GM21717 (cell line): ENCODE results near the gene ACTL7B.
A peak's percentile ranks its signal among the peaks of the same experiment; 100 is the strongest.
"Not testable (repeated sequence)": the region's sequence is repeated elsewhere in the genome, so short reads cannot be mapped to it uniquely, and the experiment has no call there.

Experiments
- ATAC-seq: cut with Tn5 transposase; IDR thresholded peaks from one replicate; pipeline ENCODE4 v1.9.1; 2021; ENCODE audit warnings: mild to moderate bottlenecking, moderate library complexity; ENCODE audit not compliant: unreplicated experiment

Gene ACTL7B

DNA sequence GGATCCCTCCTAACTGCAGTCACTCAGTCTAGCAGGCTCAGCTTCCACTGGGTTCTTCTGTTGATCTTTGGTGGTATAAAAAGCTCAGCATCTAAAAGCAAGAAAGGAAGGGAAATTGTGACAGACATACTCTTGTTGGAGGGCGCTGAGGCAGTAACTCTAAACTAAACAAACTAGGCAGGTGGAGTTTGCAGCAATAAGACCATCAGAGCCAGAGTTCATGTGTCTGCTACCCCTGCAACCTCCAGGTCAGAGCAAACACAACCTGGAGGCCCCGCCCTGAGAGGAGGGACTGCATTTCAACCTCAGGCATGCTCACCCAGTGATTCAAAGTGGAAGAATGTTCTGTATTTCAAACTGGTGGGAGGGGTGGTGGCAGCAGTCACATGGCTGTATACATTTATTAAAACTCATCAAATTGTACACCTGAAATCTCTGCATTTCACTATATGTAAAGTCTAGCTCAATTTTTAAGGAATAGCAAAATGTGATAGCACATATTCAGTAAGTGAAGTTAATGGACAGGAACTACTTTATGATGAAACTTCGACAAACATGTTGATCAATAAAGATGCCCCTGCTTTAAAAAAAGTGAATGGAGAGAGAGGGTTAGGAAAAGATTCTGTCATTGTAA is 13.4 kb upstream of the ACTL7B start:
- no peak for ATAC-seq

DNA sequence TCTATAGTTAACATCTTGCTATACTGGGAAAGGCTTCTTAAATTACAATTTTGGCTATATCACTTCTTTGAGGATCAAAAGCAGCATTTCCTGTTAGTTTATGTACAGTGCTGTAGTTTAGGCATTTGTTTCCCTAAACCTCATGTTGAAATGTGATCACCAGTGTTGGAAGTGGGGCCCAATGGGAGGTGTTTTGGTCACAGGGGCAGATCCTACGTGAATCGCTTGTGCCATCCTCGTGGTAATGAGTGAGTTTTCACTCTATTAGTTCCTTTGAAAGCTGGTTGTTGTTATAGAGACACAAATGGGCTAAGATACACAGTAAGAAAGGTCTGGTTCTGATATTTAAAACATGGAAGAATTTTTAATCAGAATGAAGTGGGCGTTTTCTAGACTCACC is 12.0 kb upstream of the ACTL7B start:
- ATAC-seq = no peak

DNA sequence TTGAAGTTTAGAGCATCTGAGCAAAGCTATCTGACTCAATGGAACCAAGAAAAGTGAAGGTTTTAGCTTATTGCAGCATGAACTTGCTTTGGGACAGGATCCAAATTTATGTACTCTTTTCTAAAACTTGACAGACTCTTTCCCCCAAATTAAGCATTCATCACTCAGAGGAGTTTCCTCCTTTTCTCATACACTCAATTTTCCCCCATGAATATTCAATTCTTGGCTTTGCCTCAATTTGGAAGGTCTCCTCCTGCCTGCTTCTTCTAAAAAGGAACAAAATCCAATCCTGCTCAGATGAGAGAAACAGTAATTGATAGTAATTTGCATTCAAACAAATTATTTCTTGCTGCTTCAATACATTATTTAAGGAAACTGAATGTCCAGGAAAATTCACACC is 11.3 kb upstream of the ACTL7B start:
- ATAC-seq = no peak

DNA sequence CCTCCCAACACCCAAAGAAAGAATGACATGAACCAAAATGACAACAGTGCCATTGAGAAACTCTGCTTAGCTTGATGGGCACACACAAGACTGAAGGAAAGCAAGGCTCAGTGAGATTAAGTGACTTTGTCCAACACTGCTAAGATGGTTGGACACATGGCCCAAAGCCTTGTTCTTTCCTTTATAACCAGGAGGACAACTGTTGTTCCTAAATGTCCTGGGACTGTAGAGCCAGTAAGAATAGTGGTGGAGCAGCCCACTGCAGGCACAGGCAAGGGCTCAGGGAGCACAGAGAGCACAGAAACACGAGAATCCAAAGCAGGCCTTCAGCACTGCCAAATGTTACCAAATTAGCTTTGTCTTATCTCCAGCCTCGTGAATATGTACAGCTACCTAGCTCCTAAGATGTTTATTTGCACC is 10.2 kb upstream of the ACTL7B start:
- no peak for ATAC-seq

DNA sequence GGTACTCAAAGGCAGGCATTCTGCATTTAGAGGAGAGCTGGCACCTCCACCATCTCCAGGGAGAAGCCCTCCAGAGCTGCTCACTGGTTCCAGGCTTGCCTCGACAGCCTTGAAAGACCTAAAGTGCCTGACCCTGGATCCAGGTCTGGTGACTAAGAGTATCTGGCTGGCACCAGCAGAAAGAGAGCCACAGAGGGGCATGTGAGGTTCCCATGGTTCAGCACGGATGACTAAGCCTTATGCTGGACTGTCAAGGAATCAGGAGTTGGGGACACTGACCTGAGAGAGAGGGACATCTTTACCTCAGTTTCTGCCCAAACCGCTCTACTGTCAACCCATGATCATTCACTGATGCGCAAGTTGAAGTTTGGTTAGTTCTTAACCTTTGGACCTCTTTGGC is 9.3 kb upstream of the ACTL7B start:
- no peak for ATAC-seq

DNA sequence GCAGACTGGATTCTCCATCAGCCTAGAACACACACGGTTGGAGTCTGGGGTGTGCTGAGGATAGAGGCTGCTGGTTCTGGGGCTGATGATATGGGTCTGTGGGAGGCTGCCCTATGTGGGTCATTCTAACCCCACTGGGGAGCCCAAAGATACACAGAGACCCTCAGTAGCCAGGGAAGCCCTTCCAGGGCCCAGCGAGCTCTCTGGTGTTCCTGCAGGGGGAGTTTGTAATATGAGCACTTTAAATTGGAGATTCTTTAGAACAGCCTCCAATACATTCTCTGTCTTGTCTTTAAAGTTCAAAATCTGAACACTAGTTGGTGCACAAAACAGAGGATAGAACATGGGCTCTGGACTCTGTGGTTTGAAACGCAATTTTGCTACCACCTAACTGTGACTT is 8.7 kb upstream of the ACTL7B start:
- no peak for ATAC-seq

DNA sequence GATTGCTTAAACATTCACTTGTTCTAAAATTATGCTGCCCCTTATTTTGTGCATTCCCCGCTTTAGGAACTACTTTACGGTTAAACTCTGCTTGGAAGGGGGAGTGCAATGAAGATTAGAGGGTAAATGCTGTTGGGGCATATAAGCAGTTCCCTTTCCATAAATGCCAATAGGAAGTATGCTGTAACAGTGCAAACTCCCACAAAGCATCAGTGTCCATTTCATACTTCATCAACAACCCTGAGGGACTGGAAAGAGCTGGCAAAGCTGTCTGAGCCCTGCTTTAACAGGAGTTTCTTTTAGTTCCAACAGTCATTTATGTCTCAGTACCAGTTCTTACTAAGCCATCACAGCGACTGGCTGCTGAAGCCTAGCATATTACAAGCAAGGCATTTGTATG is 8.1 kb upstream of the ACTL7B start:
- no peak for ATAC-seq

DNA sequence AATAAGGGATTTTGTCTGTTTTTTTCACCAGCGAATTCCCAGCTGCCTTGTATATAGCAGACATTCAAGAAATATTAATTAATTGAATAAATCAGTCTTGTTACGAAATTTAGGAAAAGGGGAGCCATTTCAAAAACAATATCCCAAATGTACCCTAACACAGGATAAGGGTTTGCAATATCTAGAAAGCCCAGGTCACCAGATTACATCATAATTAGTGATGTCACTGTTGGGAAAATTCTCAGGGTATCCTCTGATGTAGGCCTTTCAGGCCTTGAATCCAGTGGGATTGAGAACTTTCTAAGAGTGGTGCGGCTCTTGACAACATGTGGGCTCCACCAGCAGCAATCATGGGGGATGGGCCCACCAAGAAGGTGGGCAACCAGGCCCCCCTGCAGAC is 6.2 kb upstream of the ACTL7B start, which contains the start of gene ACTL7A:
TSS of gene ACTL7A (plus strand) at position 270 of the 400 bp plus-strand sequence. CDS start at position 327, 57 bp downstream.
- no peak for ATAC-seq

DNA sequence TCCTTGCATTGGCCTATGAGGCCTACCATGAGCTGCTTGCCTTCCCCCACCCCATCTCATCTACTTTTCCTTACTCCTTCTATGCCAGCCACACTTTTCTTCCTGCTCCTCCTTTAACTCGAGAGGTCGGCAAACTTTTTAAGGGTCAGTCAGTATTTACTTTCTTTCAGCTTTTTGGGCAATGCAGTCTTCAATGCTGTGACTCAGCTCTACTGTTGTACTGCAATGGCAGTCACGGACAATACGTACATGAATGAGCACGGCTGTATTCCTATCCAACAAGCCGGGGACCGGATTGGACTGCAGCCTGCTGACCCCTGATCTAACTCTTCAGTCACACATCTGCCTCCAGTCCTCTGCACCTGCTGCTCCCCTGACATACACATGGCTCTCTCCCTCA is 5.7 kb upstream of the ACTL7B start:
- ATAC-seq = no peak

DNA sequence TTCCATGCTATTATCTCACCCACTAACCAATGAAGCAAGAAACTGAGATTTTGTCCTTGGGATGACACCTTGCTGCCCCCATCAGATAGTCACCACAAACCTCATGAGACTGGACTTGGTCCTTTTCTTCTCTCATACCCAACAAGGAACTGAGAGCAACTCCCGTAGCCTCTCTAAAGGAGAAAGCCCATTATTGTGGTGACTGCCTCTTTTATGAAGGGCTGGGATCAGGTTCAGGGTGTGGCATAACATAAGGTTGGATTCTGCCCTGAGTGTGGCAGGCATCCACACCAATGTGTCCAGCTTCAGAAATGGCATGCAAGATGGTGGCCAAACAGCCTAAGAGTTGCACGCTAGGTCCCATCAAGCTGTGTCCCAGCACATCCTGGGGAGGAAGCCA is 5.0 kb upstream of the ACTL7B start:
- ATAC-seq = no peak

DNA sequence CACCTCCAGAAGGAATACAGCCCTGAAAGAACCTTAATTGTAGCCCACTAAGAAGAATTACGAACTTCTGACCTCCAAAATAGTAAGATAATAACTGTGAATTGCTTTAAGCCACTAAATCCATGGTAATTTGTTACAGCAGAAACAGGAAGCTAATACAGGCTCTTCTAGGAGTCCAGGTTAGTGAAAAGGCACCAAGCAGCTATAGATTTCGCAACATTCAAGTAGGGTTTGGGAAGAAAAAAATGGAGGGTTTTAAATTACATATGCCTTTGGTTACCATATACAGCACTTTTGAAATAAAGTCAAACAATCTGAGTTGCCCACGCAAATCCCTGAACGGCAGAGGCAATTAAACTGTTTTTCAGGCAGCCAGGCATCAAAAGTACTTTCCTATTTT is 4.6 kb upstream of the ACTL7B start:
- no peak for ATAC-seq

DNA sequence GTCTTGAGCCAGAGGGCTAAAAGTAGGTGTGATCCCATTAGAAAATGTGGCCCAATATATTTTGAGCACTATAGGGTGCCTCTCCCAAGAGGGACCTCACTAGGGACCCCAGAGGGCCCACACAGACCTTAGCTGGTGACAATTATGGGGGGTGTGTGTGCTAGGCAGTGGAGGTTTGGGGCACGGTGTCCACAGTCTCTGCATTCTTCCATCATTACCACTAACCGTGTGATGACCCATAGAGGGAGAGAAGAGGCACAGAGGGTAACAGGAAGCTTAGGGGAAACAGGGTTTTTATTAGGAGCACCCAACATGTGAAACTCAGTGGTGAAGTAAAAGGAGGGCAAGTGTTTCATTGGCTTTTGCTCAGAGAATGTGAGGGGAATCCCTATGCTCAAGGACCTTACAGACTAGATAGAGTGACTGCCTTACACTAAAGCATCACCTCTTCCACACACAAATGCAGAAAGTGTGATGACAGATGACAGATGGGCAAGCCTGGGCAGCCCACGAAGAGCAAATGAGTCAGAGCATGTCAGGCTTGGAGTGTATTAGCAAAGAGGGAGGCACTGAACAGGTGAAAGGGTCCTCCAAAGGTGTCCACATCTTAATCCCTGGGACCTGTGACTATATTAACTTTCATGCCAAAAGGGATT is 3.8 kb upstream of the ACTL7B start:
- peak; percentile 76 for ATAC-seq

DNA sequence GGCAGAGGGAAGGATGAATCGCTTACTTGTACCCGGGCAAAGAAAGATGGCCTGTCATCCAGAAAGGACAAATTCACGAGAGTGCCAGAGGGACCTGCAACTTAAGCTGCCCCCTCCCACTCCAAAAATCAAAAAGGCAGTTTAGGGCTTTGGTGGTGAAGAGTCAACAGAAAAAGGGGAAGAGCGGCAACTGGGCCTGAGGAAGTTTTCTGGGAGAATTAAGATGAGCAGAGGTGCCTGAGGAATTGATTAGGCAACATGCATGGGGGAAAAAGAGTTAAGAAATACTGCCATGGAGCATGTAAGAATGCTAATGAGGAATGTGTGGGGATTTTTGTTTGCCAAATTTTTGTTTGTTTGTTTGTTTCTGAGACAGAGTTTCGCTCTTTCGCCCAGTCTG is 1.8 kb upstream of the ACTL7B start:
- no peak for ATAC-seq

DNA sequence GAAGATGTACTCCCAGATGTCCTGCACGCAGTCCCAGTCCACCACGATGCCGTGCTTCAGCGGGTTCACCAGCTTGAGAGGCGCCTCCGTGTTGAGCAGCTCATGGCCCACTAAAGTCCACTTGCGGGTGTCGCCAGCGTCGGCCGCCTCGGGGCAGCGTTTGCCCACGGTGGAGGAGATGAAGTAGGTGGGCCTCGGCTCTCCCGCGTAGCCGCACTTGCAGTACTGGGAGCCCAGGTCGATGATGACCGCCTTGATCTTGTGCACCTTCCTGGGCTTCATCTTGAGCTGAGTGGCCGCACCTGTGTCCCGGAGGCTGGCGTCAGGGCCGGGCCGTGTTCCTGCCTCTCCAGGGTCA is 278 bp downstream of the ACTL7B start:
- ATAC-seq = no peak

DNA sequence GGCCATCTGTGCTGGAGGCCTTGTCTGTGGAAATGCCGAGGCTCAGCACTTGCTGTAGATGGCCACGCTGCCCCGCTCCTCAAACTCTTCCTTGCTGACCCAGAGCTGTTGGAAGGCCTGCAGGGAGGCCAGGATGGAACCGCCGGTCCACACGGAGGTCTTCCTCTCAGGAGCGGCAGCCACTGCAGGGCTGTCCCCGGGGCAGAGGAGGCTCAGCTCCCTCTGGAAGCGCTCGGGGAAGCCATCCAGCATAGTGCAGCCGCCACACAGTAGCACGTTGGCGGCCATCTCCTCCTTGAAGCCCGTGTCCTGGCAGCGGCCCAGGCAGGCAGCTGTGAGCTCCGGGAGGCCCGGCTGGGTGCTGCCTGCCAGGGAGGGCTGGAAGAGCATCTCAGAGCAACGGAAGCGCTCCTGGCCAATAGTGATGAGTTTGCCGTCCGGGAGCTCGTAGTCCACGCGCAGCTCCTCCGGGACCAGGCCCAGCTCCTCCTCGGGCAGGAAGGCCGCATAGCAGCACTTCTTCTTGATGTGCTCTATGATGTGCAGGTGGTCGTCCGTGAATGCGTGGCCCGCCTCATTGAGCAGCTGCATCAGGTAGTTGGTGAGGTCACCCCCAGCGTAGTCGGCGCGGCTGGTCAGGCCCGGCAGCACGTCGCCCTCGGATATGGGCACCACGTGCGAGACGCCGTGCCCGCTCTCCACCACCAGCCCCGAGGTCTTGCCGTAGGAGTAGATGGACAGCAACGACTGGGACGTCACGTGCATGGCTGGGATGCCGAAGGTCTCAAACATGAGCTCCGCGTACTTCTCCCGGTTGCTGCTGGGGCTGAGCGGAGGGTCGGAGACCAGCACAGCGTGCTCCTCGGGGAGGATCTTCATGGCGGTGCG is 901 bp downstream of the ACTL7B start:
- ATAC-seq = no peak

DNA sequence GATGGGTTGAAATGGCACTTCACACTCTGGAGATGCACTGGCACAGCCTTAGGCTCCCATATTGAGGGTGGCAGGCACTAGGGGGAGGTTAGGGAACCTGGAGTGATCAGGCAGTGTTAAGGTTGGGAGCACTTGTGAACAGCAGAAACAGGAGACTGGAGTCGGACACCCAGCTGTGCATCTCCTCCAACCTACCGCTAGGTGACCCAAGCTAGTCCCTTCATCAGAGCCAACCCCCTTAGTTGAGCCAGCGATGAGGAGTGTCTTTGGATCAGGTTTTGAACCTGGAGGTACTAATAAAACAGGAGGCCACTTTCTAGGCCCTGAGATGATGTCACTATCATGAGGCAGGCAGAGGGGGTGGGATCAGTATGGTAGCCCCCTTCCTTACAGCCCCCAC is 1.7 kb downstream of the ACTL7B start:
- ATAC-seq = no peak

DNA sequence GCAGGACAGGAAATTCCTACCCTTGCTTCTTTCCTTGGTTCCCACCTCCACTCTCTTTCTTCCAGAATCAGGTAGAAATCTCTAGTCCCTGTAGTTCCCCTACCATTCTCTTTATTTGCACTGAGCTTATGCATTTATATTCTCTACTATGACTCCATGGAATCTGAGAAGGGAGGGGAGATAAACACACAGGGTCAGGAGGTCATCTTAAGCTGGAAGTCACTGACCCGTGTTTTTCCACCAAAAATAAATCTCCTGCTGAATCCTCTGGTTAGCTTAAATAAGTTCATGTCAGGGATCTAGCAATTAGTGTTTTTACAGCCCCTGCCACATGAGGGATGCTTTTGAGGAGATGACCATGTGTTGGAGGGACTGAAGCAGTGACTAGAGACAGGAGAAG is 3.7 kb downstream of the ACTL7B start:
- no peak for ATAC-seq

DNA sequence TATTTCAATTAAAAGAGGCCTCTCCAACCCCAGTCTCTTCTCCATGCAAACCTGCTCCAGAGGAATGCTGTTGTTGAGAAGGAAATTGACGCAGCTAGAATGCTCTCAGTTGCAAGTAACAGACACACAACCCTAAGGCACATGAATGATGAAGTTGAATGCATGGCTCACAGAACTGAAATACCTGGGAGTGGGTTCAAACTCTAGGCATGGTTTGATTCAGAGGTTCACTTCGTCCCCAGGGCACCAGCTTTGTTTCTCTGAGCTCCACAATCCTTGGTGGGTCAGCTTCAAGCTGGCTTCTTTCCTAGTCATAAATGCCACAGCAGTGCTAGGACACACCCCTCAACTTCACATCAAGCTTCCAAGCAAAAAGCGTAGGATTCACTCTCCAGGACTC is 4.6 kb downstream of the ACTL7B start:
- no peak for ATAC-seq

DNA sequence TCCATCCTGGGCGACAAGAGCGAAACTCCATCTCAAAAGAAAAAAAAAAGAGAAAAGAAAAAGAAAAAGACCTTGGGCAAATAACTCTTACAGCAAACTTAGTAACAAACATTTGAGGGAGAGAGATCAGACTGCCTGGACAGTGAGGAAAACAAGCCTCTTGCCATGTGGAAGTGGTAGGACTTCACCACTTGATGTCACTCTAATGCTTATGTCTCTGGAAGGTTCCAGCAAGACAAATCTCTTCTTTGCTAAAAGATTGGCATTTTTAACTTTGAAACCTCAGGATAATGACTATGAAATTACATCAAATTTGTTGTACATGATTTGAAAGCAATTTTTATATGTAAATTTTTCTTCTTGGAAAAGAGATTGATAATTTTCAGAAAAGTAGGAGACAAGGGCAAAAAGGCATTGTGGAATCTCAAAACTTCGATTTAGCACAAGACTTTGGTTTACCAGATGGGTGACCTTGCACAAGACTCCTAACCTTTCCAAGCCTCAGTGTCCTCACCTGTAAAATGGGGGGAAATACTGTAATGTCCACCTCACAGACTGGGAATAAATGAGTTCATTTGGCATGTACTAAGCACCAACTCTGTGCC is 5.4 kb downstream of the ACTL7B start:
- ATAC-seq = no peak

DNA sequence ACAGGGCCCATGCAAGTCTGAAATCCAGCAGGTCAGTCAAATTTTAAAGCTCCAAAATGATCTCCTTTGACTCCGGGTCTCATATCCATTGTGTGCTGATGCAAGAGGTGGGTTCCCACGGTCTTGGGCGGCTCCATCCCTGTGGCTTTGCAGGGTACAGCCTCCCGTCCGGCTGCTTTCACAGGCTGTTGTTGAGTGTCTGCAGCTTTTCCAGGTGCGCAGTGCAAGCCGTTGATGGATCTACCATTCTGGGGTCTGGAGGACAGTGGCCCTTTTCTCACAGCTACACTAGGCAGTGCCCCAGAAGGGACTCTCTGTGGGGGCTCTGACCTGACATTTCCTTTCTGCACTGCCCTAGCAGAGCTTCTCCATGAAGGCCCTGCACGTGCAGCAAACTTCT is 7.5 kb downstream of the ACTL7B start:
- ATAC-seq = not testable (repeated sequence)

DNA sequence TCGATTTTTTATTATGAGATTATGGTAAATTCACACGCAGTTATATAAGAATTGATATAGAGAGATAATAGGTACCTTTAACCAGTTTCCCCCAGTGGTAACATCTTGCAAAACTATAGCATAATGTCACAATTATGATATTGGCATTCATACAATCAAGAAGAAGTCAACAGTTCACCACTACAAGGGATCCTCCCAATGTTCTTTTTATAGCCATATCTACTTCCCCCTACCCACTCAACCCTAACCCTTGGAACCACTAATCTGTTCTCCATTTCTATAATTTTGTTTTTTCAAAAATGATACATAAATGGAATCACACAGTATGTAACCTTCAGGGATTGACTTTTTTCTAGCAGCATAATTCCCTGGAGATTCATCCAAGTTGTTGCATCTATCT is 9.8 kb downstream of the ACTL7B start:
- no peak for ATAC-seq

DNA sequence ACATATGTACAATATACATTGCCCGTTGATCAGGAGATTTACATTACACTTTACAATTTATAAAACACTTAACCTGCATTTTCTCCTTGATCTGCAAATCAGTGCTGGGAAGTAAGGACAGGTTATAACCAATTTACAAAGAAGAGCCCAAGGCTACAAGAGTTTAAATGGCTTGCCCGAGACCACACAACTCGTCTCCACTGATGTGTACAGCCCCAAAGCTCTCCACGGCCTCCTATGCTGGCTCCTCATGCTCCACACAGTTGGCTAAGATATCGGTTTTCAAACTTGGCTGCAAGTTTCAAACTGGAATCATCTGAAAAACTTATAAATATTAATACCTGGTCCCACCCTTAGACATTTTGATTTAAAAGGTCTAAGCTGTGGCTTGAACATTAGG is 10.3 kb downstream of the ACTL7B start:
- ATAC-seq = no peak
